ENCODE data around the gene PLEKHD1. TPM values are rescaled to one million over a fixed set of nuclear protein-coding genes. Genes with fewer than 3 reads are reported as not detected.

The PLEKHD1 gene
- total RNA-seq, 2 experiments from 2014 or later = 0.47 to 0.63 TPM

GRCh38 chr14:69499436-69499835, 14.9 kb downstream of the PLEKHD1 start:
- H3K4me1 ChIP-seq (ENCODE audit: insufficient read depth, low read length) = no peaks in the 10 kb centered on the region
- Mint-ChIP-seq H3K36me3 (ENCODE audit: low read depth) (no peaks in the 10 kb centered on the region), H3K9me3 (no peaks in the 10 kb centered on the region), H3K4me3 (no peak overlapping the region), H3K27ac (no peak overlapping the region), H3K4me1 (ENCODE audit: low read depth) (no peaks in the 10 kb centered on the region), H3K27me3 (peaks cover 10% of the 10 kb centered on the region)
- no peaks in the 10 kb centered on the region for H3K9me3 ChIP-seq (ENCODE audit: control insufficient read depth in 1 of 2, insufficient read depth in 1 of 2, low read length in 2 of 2)
- H3K27ac ChIP-seq (ENCODE audit: low read depth in 1 of 2, low read length in 2 of 2) = no peak overlapping the region
- TF ChIP-seq CTCF (IDR thresholded peaks at IDR 0.05) = no peak
- POLR2A ChIA-PET = no interaction called here
- H3K36me3 ChIP-seq (ENCODE audit: insufficient read depth, low read length) = no peaks in the 10 kb centered on the region
- H3K4me3 ChIP-seq (ENCODE audit: low read length) = no peak overlapping the region
- DNase-seq = no peak
- no peak for ATAC-seq (ENCODE audit: poor library complexity)
- intact Hi-C loops (cut with DNase I, micrococcal nuclease) = no loop called here
- peaks cover 0 to 6% of the 10 kb centered on the region in 2 experiments for H3K27me3 ChIP-seq (ENCODE audit: control insufficient read depth in 1 of 2, insufficient read depth in 2 of 2, low read length in 2 of 2)
- CTCF ChIA-PET = no interaction called here

GRCh38 chr14:69500096-69500495, 15.6 kb downstream of the PLEKHD1 start:
- no peak overlapping the region for H3K4me3 Mint-ChIP-seq
- peaks cover 10% of the 10 kb centered on the region for H3K27me3 Mint-ChIP-seq
- H3K36me3 ChIP-seq (ENCODE audit: insufficient read depth, low read length) = no peaks in the 10 kb centered on the region
- no peaks in the 10 kb centered on the region for H3K4me1 ChIP-seq (ENCODE audit: insufficient read depth, low read length)
- TF ChIP-seq CTCF (IDR thresholded peaks at IDR 0.05) = no peak
- H3K9me3 Mint-ChIP-seq = no peaks in the 10 kb centered on the region
- H3K27ac Mint-ChIP-seq = no peak overlapping the region
- H3K27ac ChIP-seq (ENCODE audit: low read depth in 1 of 2, low read length in 2 of 2) = no peak overlapping the region
- H3K4me1 Mint-ChIP-seq (ENCODE audit: low read depth) = no peaks in the 10 kb centered on the region
- intact Hi-C loops (cut with DNase I, micrococcal nuclease) = no loop called here
- H3K36me3 Mint-ChIP-seq (ENCODE audit: low read depth) = no peaks in the 10 kb centered on the region
- peaks cover 0 to 6% of the 10 kb centered on the region in 2 experiments for H3K27me3 ChIP-seq (ENCODE audit: control insufficient read depth in 1 of 2, insufficient read depth in 2 of 2, low read length in 2 of 2)
- CTCF ChIA-PET = no interaction called here
- ATAC-seq (ENCODE audit: poor library complexity) = no peak
- POLR2A ChIA-PET = no interaction called here
- no peak overlapping the region for H3K4me3 ChIP-seq (ENCODE audit: low read length)
- DNase-seq = no peak
- no peaks in the 10 kb centered on the region for H3K9me3 ChIP-seq (ENCODE audit: control insufficient read depth in 1 of 2, insufficient read depth in 1 of 2, low read length in 2 of 2)

- Histone ChIP-seq H3K27me3 (ENCODE audit: control insufficient read depth in 1 of 2, insufficient read depth in 2 of 2, low read length in 2 of 2) (peaks cover 0 to 6% of the 10 kb centered on the region in 2 experiments), H3K4me1 (ENCODE audit: insufficient read depth, low read length) (no peaks in the 10 kb centered on the region), H3K36me3 (ENCODE audit: insufficient read depth, low read length) (no peaks in the 10 kb centered on the region), H3K4me3 (ENCODE audit: low read length) (no peak overlapping the region), H3K9me3 (ENCODE audit: control insufficient read depth in 1 of 2, insufficient read depth in 1 of 2, low read length in 2 of 2) (no peaks in the 10 kb centered on the region), H3K27ac (ENCODE audit: low read depth in 1 of 2, low read length in 2 of 2) (no peak overlapping the region)
- intact Hi-C loops (cut with DNase I, micrococcal nuclease) = no loop called here
- H3K27me3 Mint-ChIP-seq = peaks cover 10% of the 10 kb centered on the region
- CTCF ChIA-PET = no interaction called here
- H3K27ac Mint-ChIP-seq = no peak overlapping the region
- H3K9me3 Mint-ChIP-seq = no peaks in the 10 kb centered on the region
- H3K36me3 Mint-ChIP-seq (ENCODE audit: low read depth) = no peaks in the 10 kb centered on the region
- no peak for DNase-seq
- no peak for TF ChIP-seq CTCF (IDR thresholded peaks at IDR 0.05)
- no peaks in the 10 kb centered on the region for H3K4me1 Mint-ChIP-seq (ENCODE audit: low read depth)
- H3K4me3 Mint-ChIP-seq = no peak overlapping the region
- POLR2A ChIA-PET = no interaction called here
- ATAC-seq (ENCODE audit: poor library complexity) = no peak
Measured at GRCh38 chr14:69500736-69501135, 16.2 kb downstream of the PLEKHD1 start.
